ENCODE results near the gene FOXF1. TPM values are rescaled to one million over a fixed set of nuclear protein-coding genes. Genes with fewer than 3 reads are reported as not detected.

FOXF1 gene
- total RNA-seq, 1 donor from 2014 or later, result 0.96 TPM

- DNase-seq (ENCODE audit: low spot score), result no peak
These were observed 46.2 kb downstream of the FOXF1 start for GRCh38 chr16:86556576-86556975.

DNA sequence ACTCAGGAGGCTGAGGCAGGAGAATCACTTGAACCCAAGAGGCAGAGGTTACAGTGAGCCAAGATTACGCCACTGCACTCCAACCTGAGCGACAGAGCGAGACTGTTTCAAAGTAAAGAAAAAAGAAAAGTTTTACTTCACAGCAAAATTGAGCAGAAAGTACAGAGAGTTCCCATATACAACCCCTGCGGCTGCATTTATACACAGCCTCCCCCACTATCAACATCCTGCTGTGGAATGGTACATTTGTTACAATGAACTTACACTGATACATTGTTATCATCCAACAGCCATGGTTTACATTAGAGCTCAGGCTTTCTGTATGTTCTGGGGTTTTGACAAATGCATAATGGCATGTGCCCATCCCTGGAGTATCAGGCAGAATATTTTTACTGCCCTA lies 47.3 kb downstream of the FOXF1 start:
- DNase-seq (ENCODE audit: low spot score), result no peak

- DNase-seq (ENCODE audit: low spot score), result no peak
These were observed 48.2 kb downstream of the FOXF1 start for GRCh38 chr16:86558355-86559193.

- no peak for DNase-seq (ENCODE audit: low spot score)
These were observed 49.5 kb downstream of the FOXF1 start for GRCh38 chr16:86559802-86560305.

DNA sequence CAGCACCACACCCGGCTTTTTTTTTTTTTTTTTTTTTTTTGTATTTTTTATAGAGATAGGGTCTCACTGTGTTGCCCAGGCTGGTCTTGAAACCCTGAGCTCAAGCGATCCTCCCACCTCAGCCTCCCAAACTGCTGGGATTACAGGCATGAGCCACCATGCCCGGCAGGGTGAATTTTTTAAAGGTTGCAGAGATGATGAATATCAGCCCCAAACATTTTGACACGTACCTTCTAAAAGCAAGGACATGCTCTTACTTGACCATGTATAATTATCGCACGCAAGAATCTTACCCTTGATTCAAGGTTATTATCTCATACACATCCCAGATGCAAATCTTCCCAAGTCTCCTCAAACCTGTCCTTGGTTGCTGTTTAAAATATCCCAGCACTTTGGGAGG lies 52.0 kb downstream of the FOXF1 start:
- DNase-seq (ENCODE audit: low spot score), result no peak

- DNase-seq (ENCODE audit: low spot score), result peak; percentile 92
These were observed 53.4 kb downstream of the FOXF1 start for GRCh38 chr16:86563469-86564345.

Other genes starting within 250 kb of the FOXF1 start
- gene MTHFSD, start 44.7 kb downstream of the FOXF1 start, total RNA-seq (ENCODE audit: insufficient read depth, low replicate concordance), result 8.7 TPM
- 1.2 TPM for gene FOXC2, start 56.3 kb downstream of the FOXF1 start, total RNA-seq (ENCODE audit: insufficient read depth, low replicate concordance)
- 6.5 TPM for gene FOXL1, start 68.0 kb downstream of the FOXF1 start, total RNA-seq (ENCODE audit: insufficient read depth, low replicate concordance)